A673 (cell line): ENCODE measurements around the gene MUS81.

Experiments used
- EZH2 ChIP-seq: fragments of 200-600 bp; sonication (generic); IDR thresholded peaks from 2 replicates; pipeline ENCODE4 v1.6.1; 2017; ENCODE audit warnings: borderline replicate concordance, low read depth, mild to moderate bottlenecking, mixed read lengths, antibody characterized with exemption, low read length; ENCODE audit not compliant: poor library complexity, severe bottlenecking
- TF ChIP-seq, protein P1 (sequence below): fragments of 300-800, 200-600 bp; sonication (generic); conservative IDR thresholded peaks from 2 replicates; pipeline ENCODE4 v1.5.1; 2017; ENCODE audit warnings: low read depth, mild to moderate bottlenecking, antibody characterized with exemption, low read length, moderate library complexity, mixed read lengths

DNA sequence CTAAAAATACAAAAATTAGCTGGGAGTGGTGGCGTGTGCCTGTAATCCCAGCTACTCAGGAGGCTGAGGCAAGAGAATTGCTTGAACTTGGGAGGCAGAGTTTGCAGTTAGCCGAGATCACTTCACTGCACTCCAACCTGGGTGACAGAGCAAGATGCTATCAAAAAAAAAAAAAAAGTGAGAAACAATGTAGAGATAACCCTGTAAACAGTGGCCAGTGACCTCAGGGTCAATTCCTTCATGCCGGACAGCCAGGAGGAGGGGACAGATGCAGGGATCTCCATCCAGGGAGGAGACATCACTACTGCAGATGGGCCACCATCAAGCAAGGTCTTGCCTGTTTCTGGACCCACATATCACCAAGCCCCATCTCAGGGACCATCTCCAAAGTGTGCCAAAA is 12.5 kb upstream of the MUS81 start:
- TF ChIP-seq, protein P1, sequence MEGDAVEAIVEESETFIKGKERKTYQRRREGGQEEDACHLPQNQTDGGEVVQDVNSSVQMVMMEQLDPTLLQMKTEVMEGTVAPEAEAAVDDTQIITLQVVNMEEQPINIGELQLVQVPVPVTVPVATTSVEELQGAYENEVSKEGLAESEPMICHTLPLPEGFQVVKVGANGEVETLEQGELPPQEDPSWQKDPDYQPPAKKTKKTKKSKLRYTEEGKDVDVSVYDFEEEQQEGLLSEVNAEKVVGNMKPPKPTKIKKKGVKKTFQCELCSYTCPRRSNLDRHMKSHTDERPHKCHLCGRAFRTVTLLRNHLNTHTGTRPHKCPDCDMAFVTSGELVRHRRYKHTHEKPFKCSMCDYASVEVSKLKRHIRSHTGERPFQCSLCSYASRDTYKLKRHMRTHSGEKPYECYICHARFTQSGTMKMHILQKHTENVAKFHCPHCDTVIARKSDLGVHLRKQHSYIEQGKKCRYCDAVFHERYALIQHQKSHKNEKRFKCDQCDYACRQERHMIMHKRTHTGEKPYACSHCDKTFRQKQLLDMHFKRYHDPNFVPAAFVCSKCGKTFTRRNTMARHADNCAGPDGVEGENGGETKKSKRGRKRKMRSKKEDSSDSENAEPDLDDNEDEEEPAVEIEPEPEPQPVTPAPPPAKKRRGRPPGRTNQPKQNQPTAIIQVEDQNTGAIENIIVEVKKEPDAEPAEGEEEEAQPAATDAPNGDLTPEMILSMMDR = no peak
- TF ChIP-seq EZH2 = no peak
